ENCODE measurements around the gene STRN3. TPM values are rescaled to one million over a fixed set of nuclear protein-coding genes. Genes with fewer than 3 reads are reported as not detected.
A peak's percentile ranks its signal among the peaks of the same experiment; 100 is the strongest.
"Not testable (repeated sequence)": the region's sequence is repeated elsewhere in the genome, so short reads cannot be mapped to it uniquely, and the experiment has no call there.

Gene STRN3
- total RNA-seq, 1 donor from 2014 or later: 34.1 TPM

- H3K27me3 Mint-ChIP-seq: no peaks in the 10 kb centered on the region
- TF ChIP-seq CTCF (conservative IDR thresholded peaks at IDR 0.05): no peak
- no peak overlapping the region for H3K4me3 Mint-ChIP-seq
- no peak for DNase-seq (ENCODE audit: extremely low spot score, unreplicated experiment)
- no peaks in the 10 kb centered on the region for H3K4me1 Mint-ChIP-seq (ENCODE audit: unreplicated experiment)
- H3K36me3 Mint-ChIP-seq: peaks cover 7% of the 10 kb centered on the region
- H3K9me3 Mint-ChIP-seq: no peaks in the 10 kb centered on the region
- H3K27ac Mint-ChIP-seq: no peak overlapping the region
These were observed 25.3 kb upstream of the STRN3 start for GRCh38 chr14:31051511-31051910.

- no peak for TF ChIP-seq CTCF (conservative IDR thresholded peaks at IDR 0.05)
- Mint-ChIP-seq H3K27ac (no peak overlapping the region), H3K4me3 (no peak overlapping the region), H3K9me3 (no peaks in the 10 kb centered on the region), H3K4me1 (ENCODE audit: unreplicated experiment) (no peaks in the 10 kb centered on the region), H3K27me3 (no peaks in the 10 kb centered on the region), H3K36me3 (peaks cover 7% of the 10 kb centered on the region)
- no peak for DNase-seq (ENCODE audit: extremely low spot score, unreplicated experiment)
These were observed 24.8 kb upstream of the STRN3 start for GRCh38 chr14:31051023-31051422.

GRCh38 chr14:31047503-31047902, 21.3 kb upstream of the STRN3 start:
- H3K27me3 Mint-ChIP-seq: no peaks in the 10 kb centered on the region
- TF ChIP-seq CTCF (conservative IDR thresholded peaks at IDR 0.05): no peak
- H3K36me3 Mint-ChIP-seq: peaks cover 7% of the 10 kb centered on the region
- DNase-seq (ENCODE audit: extremely low spot score, unreplicated experiment): no peak
- no peaks in the 10 kb centered on the region for H3K9me3 Mint-ChIP-seq
- H3K27ac Mint-ChIP-seq: no peak overlapping the region
- no peak overlapping the region for H3K4me3 Mint-ChIP-seq
- no peaks in the 10 kb centered on the region for H3K4me1 Mint-ChIP-seq (ENCODE audit: unreplicated experiment)

- H3K27ac Mint-ChIP-seq: no peak overlapping the region
- no peak for TF ChIP-seq CTCF (conservative IDR thresholded peaks at IDR 0.05)
- no peaks in the 10 kb centered on the region for H3K9me3 Mint-ChIP-seq
These were observed 19.4 kb upstream of the STRN3 start for GRCh38 chr14:31045501-31046080.

GRCh38 chr14:31043379-31043778, 17.2 kb upstream of the STRN3 start:
- TF ChIP-seq CTCF (conservative IDR thresholded peaks at IDR 0.05): no peak
- H3K27me3 Mint-ChIP-seq: no peaks in the 10 kb centered on the region
- H3K36me3 Mint-ChIP-seq: peaks cover 3% of the 10 kb centered on the region
- peak overlapping the region; percentile 39 for H3K27ac Mint-ChIP-seq
- no peak overlapping the region for H3K4me3 Mint-ChIP-seq
- DNase-seq (ENCODE audit: extremely low spot score, unreplicated experiment): no peak
- no peaks in the 10 kb centered on the region for H3K9me3 Mint-ChIP-seq
- no peaks in the 10 kb centered on the region for H3K4me1 Mint-ChIP-seq (ENCODE audit: unreplicated experiment)

More at GRCh38 chr14:31045501-31046080, 19.4 kb upstream of the STRN3 start:
- Mint-ChIP-seq H3K4me3 (no peak overlapping the region), H3K36me3 (peaks cover 7% of the 10 kb centered on the region), H3K27me3 (no peaks in the 10 kb centered on the region), H3K4me1 (ENCODE audit: unreplicated experiment) (no peaks in the 10 kb centered on the region)
- no peak for DNase-seq (ENCODE audit: extremely low spot score, unreplicated experiment)

DNA sequence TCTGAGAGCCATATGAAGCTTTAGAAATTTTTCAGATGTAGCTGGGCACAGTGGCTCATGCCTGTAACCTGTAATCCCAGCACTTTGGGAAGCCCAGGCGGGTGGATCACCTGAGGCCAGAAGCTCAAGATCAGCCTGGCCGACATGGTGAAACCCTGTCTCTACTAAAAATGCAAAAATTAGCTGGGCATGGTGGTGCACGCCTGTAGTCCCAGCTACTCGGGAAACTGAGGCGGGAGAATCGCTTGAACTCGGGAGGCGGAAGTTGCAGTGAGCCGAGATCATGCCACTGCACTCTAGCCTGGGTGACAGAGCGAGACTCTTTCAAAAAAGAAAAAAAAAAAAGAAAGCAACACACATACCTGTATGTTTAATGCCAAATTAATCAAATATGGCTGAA, 16.7 kb upstream of the STRN3 start:
- peak overlapping the region; percentile 39 for H3K27ac Mint-ChIP-seq
- not testable (repeated sequence) for H3K9me3 Mint-ChIP-seq; DNase-seq (ENCODE audit: extremely low spot score, unreplicated experiment)

More for the DNA sequence above, 16.7 kb upstream of the STRN3 start:
- not testable (repeated sequence) for H3K36me3 Mint-ChIP-seq; H3K27me3 Mint-ChIP-seq; H3K4me1 Mint-ChIP-seq (ENCODE audit: unreplicated experiment); H3K4me3 Mint-ChIP-seq

All from type B pancreatic cell (in vitro differentiated cells).